Ovary (tissue), 3 donors: ENCODE results near the gene SLC7A1.

Source experiments
- POLR2A ChIP-seq: fragments of 450-650 bp; IDR thresholded peaks from one replicate; pipeline ENCODE4 v1.6.1; 2017; ENCODE audit warnings: antibody characterized with exemption, mild to moderate bottlenecking, moderate library complexity
- TF ChIP-seq, protein P1 (sequence below), 3 donors: fragments of 450-650 bp in 2 of 3; fragments of 200-600 bp in 1 of 3; IDR thresholded peaks; one replicate each; pipeline versions ENCODE4 v1.5.1 to v1.8.0; 2016 to 2022; ENCODE audit warnings: antibody characterized with exemption in 3 of 3, mild to moderate bottlenecking in 1 of 3
- donor health status: DM: no; HTN: no; CAD: no.

DNA sequence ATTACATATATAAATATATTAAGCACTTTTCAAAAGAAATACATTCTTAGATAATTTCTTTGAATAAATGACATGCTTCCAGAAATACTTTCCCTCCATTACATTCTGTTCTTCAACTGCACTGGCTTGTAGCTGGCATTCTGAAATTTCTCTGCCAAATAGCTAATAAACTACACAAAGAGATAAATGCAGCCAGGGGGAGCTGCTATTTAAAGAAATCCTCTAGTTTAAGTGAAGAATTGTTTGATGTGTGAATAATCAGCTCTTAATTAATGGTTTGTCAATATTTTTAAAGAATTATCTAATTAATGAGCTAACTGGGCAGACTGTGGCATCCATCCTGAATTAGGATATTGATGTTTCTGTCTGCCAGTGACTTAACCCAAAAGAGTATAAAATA is 30.7 kb downstream of the SLC7A1 start:
- TF ChIP-seq, protein P1, sequence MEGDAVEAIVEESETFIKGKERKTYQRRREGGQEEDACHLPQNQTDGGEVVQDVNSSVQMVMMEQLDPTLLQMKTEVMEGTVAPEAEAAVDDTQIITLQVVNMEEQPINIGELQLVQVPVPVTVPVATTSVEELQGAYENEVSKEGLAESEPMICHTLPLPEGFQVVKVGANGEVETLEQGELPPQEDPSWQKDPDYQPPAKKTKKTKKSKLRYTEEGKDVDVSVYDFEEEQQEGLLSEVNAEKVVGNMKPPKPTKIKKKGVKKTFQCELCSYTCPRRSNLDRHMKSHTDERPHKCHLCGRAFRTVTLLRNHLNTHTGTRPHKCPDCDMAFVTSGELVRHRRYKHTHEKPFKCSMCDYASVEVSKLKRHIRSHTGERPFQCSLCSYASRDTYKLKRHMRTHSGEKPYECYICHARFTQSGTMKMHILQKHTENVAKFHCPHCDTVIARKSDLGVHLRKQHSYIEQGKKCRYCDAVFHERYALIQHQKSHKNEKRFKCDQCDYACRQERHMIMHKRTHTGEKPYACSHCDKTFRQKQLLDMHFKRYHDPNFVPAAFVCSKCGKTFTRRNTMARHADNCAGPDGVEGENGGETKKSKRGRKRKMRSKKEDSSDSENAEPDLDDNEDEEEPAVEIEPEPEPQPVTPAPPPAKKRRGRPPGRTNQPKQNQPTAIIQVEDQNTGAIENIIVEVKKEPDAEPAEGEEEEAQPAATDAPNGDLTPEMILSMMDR (IDR thresholded peaks at IDR 0.05) = no peak
- TF ChIP-seq POLR2A = no peak
